GM21528 (cell line): ENCODE measurements around the gene NRN1L.
"Not testable (repeated sequence)": the region's sequence is repeated elsewhere in the genome, so short reads cannot be mapped to it uniquely, and the experiment has no call there.

Experiments used
- ATAC-seq: cut with Tn5 transposase; IDR thresholded peaks from one replicate; pipeline ENCODE4 v1.9.1; 2021; ENCODE audit warnings: mild to moderate bottlenecking, moderate library complexity; ENCODE audit not compliant: unreplicated experiment, low FRiP score

NRN1L gene

GRCh38 chr16:67884684-67885083 lies at the start of gene NRN1L:
NRN1L (plus strand) TSS chr16:67884885; CDS start chr16:67884904, 19 bp downstream.
- no peak for ATAC-seq

GRCh38 chr16:67837190-67837589 lies 47.5 kb upstream of the NRN1L start:
- ATAC-seq, result not testable (repeated sequence)

- no peak for ATAC-seq
Observed at GRCh38 chr16:67837811-67838210, 46.9 kb upstream of the NRN1L start.

GRCh38 chr16:67841198-67841815 lies 43.4 kb upstream of the NRN1L start:
- ATAC-seq, result no peak

- ATAC-seq, result peak; percentile 48
Observed at GRCh38 chr16:67841816-67842508, 42.7 kb upstream of the NRN1L start, which contains the start of gene THAP11. THAP11 (plus strand) TSS chr16:67842320; CDS start chr16:67842555, 235 bp downstream.

GRCh38 chr16:67842509-67843342 lies 42.0 kb upstream of the NRN1L start:
- peak; percentile 11 for ATAC-seq

GRCh38 chr16:67843343-67843765 lies 41.3 kb upstream of the NRN1L start:
- ATAC-seq, result no peak

GRCh38 chr16:67844497-67844896 lies 40.2 kb upstream of the NRN1L start:
- no peak for ATAC-seq

GRCh38 chr16:67845291-67846062 lies 39.2 kb upstream of the NRN1L start:
- no peak for ATAC-seq

GRCh38 chr16:67846063-67846319 lies 38.7 kb upstream of the NRN1L start:
- no peak for ATAC-seq

GRCh38 chr16:67846320-67847063 lies 38.2 kb upstream of the NRN1L start, which contains the start of gene NUTF2:
NUTF2 (plus strand) TSS chr16:67846933; CDS start chr16:67865131, 18,198 bp downstream.
- peak; percentile 51 for ATAC-seq

- ATAC-seq, result peak; percentile 38
Observed at GRCh38 chr16:67847064-67847861, 37.4 kb upstream of the NRN1L start, which contains the start of gene CENPT. CENPT (minus strand) TSS chr16:67847693; CDS start chr16:67833859, 13,834 bp downstream.

- no peak for ATAC-seq
Observed at GRCh38 chr16:67848118-67848517, 36.6 kb upstream of the NRN1L start.

- ATAC-seq, result no peak
Observed at GRCh38 chr16:67853670-67854069, 31.0 kb upstream of the NRN1L start.

- no peak for ATAC-seq
Observed at GRCh38 chr16:67855789-67856188, 28.9 kb upstream of the NRN1L start.

- ATAC-seq, result no peak
Observed at GRCh38 chr16:67856927-67857546, 27.6 kb upstream of the NRN1L start.

- no peak for ATAC-seq
Observed at GRCh38 chr16:67857547-67858233, 27.0 kb upstream of the NRN1L start.

- no peak for ATAC-seq
Observed at GRCh38 chr16:67858500-67858899, 26.2 kb upstream of the NRN1L start.
